ENCODE measurements around the gene RGSL1. TPM values are rescaled to one million over a fixed set of nuclear protein-coding genes. Genes with fewer than 3 reads are reported as not detected.

RGSL1 gene
- total RNA-seq, 1 experiment from 2014 or later = not detected

DNA sequence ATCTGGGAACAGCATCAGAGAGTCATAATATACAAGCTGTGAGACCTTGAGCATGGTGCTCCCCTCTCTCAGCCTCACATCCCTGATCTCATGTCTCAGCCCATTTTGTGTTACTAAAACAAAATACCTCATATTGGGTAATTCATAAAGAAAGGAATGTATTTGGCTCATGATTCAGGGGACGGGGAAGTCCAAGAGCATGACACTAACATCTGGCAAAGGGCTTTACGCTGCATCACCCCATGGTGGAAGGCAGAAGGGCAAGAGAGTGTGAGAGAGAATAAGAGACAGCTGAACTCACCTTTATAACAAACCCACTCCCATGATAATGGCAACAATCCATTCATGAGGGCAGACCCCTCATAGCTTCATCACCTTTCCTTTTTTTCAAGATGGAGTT, 102.6 kb downstream of the RGSL1 start:
- Histone ChIP-seq H3K27ac (ENCODE audit: low read length) (no peak overlapping the region), H3K9me3 (ENCODE audit: control insufficient read depth, insufficient read depth, low read depth, low read length) (no peaks in the 10 kb centered on the region), H3K36me3 (ENCODE audit: control insufficient read depth, insufficient read depth, low read length) (no peaks in the 10 kb centered on the region), H3K4me1 (ENCODE audit: control insufficient read depth, insufficient read depth, low read length) (no peaks in the 10 kb centered on the region), H3K4me3 (ENCODE audit: low read depth in 2 of 2, low read length in 2 of 2) (no peak overlapping the region), H3K27me3 (ENCODE audit: control insufficient read depth, insufficient read depth, low read length) (no peaks in the 10 kb centered on the region)
- no peak for ATAC-seq
- TF ChIP-seq POLR2AphosphoS5 (IDR thresholded peaks at IDR 0.05; ENCODE audit: low read depth, low read length) (no peak), TCF7L2 (IDR thresholded peaks at IDR 0.05; ENCODE audit: low read depth, low read length) (no peak), SIN3A (IDR thresholded peaks at IDR 0.05; ENCODE audit: borderline replicate concordance, insufficient read depth, low read depth, low read length) (no peak)
- TF ChIP-seq, protein P1, sequence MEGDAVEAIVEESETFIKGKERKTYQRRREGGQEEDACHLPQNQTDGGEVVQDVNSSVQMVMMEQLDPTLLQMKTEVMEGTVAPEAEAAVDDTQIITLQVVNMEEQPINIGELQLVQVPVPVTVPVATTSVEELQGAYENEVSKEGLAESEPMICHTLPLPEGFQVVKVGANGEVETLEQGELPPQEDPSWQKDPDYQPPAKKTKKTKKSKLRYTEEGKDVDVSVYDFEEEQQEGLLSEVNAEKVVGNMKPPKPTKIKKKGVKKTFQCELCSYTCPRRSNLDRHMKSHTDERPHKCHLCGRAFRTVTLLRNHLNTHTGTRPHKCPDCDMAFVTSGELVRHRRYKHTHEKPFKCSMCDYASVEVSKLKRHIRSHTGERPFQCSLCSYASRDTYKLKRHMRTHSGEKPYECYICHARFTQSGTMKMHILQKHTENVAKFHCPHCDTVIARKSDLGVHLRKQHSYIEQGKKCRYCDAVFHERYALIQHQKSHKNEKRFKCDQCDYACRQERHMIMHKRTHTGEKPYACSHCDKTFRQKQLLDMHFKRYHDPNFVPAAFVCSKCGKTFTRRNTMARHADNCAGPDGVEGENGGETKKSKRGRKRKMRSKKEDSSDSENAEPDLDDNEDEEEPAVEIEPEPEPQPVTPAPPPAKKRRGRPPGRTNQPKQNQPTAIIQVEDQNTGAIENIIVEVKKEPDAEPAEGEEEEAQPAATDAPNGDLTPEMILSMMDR (IDR thresholded peaks at IDR 0.05) = no peak
- TF ChIP-seq, protein P2, sequence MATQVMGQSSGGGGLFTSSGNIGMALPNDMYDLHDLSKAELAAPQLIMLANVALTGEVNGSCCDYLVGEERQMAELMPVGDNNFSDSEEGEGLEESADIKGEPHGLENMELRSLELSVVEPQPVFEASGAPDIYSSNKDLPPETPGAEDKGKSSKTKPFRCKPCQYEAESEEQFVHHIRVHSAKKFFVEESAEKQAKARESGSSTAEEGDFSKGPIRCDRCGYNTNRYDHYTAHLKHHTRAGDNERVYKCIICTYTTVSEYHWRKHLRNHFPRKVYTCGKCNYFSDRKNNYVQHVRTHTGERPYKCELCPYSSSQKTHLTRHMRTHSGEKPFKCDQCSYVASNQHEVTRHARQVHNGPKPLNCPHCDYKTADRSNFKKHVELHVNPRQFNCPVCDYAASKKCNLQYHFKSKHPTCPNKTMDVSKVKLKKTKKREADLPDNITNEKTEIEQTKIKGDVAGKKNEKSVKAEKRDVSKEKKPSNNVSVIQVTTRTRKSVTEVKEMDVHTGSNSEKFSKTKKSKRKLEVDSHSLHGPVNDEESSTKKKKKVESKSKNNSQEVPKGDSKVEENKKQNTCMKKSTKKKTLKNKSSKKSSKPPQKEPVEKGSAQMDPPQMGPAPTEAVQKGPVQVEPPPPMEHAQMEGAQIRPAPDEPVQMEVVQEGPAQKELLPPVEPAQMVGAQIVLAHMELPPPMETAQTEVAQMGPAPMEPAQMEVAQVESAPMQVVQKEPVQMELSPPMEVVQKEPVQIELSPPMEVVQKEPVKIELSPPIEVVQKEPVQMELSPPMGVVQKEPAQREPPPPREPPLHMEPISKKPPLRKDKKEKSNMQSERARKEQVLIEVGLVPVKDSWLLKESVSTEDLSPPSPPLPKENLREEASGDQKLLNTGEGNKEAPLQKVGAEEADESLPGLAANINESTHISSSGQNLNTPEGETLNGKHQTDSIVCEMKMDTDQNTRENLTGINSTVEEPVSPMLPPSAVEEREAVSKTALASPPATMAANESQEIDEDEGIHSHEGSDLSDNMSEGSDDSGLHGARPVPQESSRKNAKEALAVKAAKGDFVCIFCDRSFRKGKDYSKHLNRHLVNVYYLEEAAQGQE (IDR thresholded peaks at IDR 0.05; ENCODE audit: insufficient read depth in 1 of 2, low read depth in 2 of 2, low read length in 1 of 2) = no peak
- ChIA-PET POLR2A (no interaction called here), CTCF (no interaction called here)
- BruUV-seq (replicated peaks) = no TSS peak
- in situ Hi-C loops (cut with HindIII; ENCODE audit: low pct_unique_long_range_greater_than_20kb, low sequenced_read_pairs) (no loop called here), intact Hi-C loops (cut with micrococcal nuclease; ENCODE audit: unreplicated experiment) (no loop called here)
- no peak for DNase-seq (ENCODE audit: low read depth, low spot score)

DNA sequence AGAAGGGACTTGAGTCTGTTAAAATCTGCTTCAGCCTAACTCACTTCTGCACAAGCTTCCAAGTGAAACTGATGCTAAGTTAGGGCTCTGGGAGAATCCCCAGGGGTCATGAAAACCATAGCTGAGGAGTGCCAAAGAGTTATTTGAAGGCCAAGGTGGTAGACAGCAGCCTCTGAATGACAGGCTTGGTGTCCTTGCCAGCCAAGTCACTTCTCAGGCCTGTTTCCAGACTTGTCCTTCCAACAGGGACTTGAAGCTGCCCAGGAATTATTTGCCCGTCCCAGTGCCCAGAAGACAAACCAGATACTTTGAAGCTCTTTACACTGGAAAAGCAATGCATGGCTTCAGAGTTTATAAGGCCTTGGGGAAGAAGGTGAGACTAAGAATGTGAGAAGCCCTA, 105.5 kb downstream of the RGSL1 start:
- ChIA-PET POLR2A (no interaction called here), CTCF (no interaction called here)
- Histone ChIP-seq H3K9me3 (ENCODE audit: control insufficient read depth, insufficient read depth, low read depth, low read length) (no peaks in the 10 kb centered on the region), H3K36me3 (ENCODE audit: control insufficient read depth, insufficient read depth, low read length) (no peaks in the 10 kb centered on the region), H3K27me3 (ENCODE audit: control insufficient read depth, insufficient read depth, low read length) (no peaks in the 10 kb centered on the region), H3K27ac (ENCODE audit: low read length) (no peak overlapping the region), H3K4me1 (ENCODE audit: control insufficient read depth, insufficient read depth, low read length) (no peaks in the 10 kb centered on the region), H3K4me3 (ENCODE audit: low read depth in 2 of 2, low read length in 2 of 2) (no peak overlapping the region)
- ATAC-seq = no peak
- intact Hi-C loops (cut with micrococcal nuclease; ENCODE audit: unreplicated experiment) (no loop called here), in situ Hi-C loops (cut with HindIII; ENCODE audit: low pct_unique_long_range_greater_than_20kb, low sequenced_read_pairs) (no loop called here)
- TF ChIP-seq SIN3A (IDR thresholded peaks at IDR 0.05; ENCODE audit: borderline replicate concordance, insufficient read depth, low read depth, low read length) = no peak
- TF ChIP-seq, protein P1 (IDR thresholded peaks at IDR 0.05) = no peak
- no peak for TF ChIP-seq TCF7L2 (IDR thresholded peaks at IDR 0.05; ENCODE audit: low read depth, low read length)
- TF ChIP-seq POLR2AphosphoS5 (IDR thresholded peaks at IDR 0.05; ENCODE audit: low read depth, low read length) = no peak
- TF ChIP-seq, protein P2 (IDR thresholded peaks at IDR 0.05; ENCODE audit: insufficient read depth in 1 of 2, low read depth in 2 of 2, low read length in 1 of 2) = no peak
- DNase-seq (ENCODE audit: low read depth, low spot score) = no peak
- no TSS peak for BruUV-seq (replicated peaks)

Data from Panc1 (cell line).